GM12872 (cell line): ENCODE results near the gene FAM161A.

Experiments used
- CTCF ChIP-seq: IDR thresholded peaks from 3 replicates; pipeline ENCODE4 v1.5.1; 2011; ENCODE audit warnings: low read depth, mild to moderate bottlenecking, low read length, moderate library complexity; ENCODE audit not compliant: insufficient read depth

Gene FAM161A

GRCh38 chr2:61775956-61776570 is 77.8 kb downstream of the FAM161A start:
- TF ChIP-seq CTCF, result no peak
